Testis (tissue), 3 donors: ENCODE data around the gene LONP1. TPM values are rescaled to one million over a fixed set of nuclear protein-coding genes. Genes with fewer than 3 reads are reported as not detected.

Experiments used
- DNase-seq: peaks from one replicate; pipeline ENCODE4 v3.0.0-alpha.2; 2019
- H3K27ac ChIP-seq, 2 donors: fragments of 200-600 bp; sonication (generic); one replicate each; pipeline ENCODE4 v1.5.1; 2019
- H3K27me3 ChIP-seq: fragments of 200-600 bp; sonication (generic); one replicate; pipeline ENCODE4 v1.5.1; 2019
- H3K36me3 ChIP-seq: fragments of 200-600 bp; sonication (generic); one replicate; pipeline ENCODE4 v1.5.1; 2017; ENCODE audit warnings: low read depth; ENCODE audit errors: missing control alignments
- H3K4me1 ChIP-seq: fragments of 200-600 bp; sonication (generic); one replicate; pipeline ENCODE4 v1.5.1; 2019
- H3K4me3 ChIP-seq, 2 donors: fragments of 200-600 bp; sonication (generic); one replicate each; pipeline ENCODE4 v1.5.1; 2017 to 2019
- H3K9me3 ChIP-seq: fragments of 200-600 bp; sonication (generic); one replicate; pipeline ENCODE4 v1.5.1; 2017
- POLR2A ChIP-seq: fragments of 450-650 bp; IDR thresholded peaks from one replicate; pipeline ENCODE4 v1.6.1; 2017; ENCODE audit warnings: antibody characterized with exemption, mild to moderate bottlenecking, moderate library complexity
- WGBS, 2 donors: methylation state at CpG; one replicate each; pipeline ENCODE4 v1.1.5; 2018; 5-methylcytosine and 5-hydroxymethylcytosine counted together
- intact Hi-C: fragments of 100-400 bp; cut with DNase I; formaldehyde crosslinking; loops from one replicate; pipeline ENCODE4 v1.15.1; 2023; ENCODE audit warnings: low total_unique reads
- polyA plus RNA-seq: library from polyadenylated mRNA; stranded (reverse); fragments of 350-450 nt; fragmentation: Illumina TruSeq; extraction: RNeasy Lipid Tissue Mini Kit (QIAGEN cat#74804); gene quantifications from one replicate; pipeline ENCODE4 v1.2.3, GENCODE V29; 2014; ENCODE audit warnings: low read depth, low replicate concordance; ENCODE audit not compliant: insufficient read depth
- total RNA-seq, 2 donors: library from RNA; depleted of rRNA; stranded (reverse); fragments of >200 nt; gene quantifications; one replicate each; pipeline ENCODE4 v1.2.3, GENCODE V29; 2016
- TF ChIP-seq, protein P1 (sequence below), 3 experiments: fragments of 450-650 bp in 2 of 3; fragments of 200-600 bp in 1 of 3; sonication (generic) in 1 of 3; IDR thresholded peaks; one replicate each; pipeline ENCODE4 v1.5.1; 2016 to 2019; ENCODE audit warnings: antibody characterized with exemption in 3 of 3, mild to moderate bottlenecking in 2 of 3, moderate library complexity in 1 of 3

Gene LONP1
- total and polyA plus RNA-seq, 3 donors from 2014 or later = 48.1 to 133 (median 100) TPM

DNA sequence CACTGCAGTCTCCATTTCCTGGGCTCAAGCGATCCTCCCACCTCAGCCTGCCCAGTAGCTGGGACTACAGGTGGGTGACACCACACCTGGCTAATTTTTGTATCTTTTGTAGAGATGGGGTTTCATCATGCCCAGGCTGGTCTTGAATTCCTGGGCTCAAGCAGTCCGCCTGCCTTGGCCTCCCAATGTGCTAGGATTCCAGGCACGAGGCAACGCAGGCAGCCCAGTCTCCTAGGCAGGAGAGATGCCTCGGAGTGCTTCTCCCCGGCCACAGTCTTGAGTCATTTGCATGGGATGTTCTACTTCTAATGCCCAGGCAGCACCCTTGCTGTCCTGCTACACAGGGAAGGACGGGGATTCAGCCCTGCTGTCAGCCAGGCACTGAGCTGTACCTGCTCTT lies 48.3 kb downstream of the LONP1 start:
- Histone ChIP-seq H3K4me3 (no peak overlapping the region), H3K9me3 (no peaks in the 10 kb centered on the region), H3K4me1 (no peaks in the 10 kb centered on the region), H3K27me3 (no peaks in the 10 kb centered on the region), H3K27ac (no peak overlapping the region), H3K36me3 (no peaks in the 10 kb centered on the region)
- TF ChIP-seq POLR2A = no peak
- TF ChIP-seq, protein P1, sequence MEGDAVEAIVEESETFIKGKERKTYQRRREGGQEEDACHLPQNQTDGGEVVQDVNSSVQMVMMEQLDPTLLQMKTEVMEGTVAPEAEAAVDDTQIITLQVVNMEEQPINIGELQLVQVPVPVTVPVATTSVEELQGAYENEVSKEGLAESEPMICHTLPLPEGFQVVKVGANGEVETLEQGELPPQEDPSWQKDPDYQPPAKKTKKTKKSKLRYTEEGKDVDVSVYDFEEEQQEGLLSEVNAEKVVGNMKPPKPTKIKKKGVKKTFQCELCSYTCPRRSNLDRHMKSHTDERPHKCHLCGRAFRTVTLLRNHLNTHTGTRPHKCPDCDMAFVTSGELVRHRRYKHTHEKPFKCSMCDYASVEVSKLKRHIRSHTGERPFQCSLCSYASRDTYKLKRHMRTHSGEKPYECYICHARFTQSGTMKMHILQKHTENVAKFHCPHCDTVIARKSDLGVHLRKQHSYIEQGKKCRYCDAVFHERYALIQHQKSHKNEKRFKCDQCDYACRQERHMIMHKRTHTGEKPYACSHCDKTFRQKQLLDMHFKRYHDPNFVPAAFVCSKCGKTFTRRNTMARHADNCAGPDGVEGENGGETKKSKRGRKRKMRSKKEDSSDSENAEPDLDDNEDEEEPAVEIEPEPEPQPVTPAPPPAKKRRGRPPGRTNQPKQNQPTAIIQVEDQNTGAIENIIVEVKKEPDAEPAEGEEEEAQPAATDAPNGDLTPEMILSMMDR (IDR thresholded peaks at IDR 0.05) = no peak
- intact Hi-C loops = no loop called here
- DNase-seq = no peak
- 88 to 94% methylated on average over 7 of the region's 7 CpGs for WGBS, 2 donors

DNA sequence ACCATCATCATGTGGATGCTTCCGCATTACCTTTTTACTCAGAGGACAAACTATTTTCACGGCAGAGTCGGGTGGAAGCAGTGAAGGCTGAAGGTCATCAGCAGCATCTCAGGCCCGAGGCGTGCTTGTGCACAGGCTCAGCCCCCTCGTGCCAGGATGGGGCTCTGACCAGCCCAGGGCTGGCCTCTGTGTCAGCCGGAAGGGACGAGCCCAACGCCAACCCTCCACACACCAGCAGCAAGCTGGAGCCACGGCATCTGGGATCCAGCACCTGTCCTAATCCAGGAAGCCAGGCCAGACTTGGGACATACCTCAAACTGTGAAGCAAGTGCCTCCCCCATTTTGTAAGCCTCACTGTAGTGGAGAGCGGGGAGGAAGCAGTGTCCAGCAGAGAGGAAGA lies 50.7 kb downstream of the LONP1 start:
- DNase-seq = no peak
- Histone ChIP-seq H3K4me3 (no peak overlapping the region), H3K4me1 (no peaks in the 10 kb centered on the region), H3K27ac (no peak overlapping the region), H3K9me3 (no peaks in the 10 kb centered on the region), H3K36me3 (no peaks in the 10 kb centered on the region), H3K27me3 (no peaks in the 10 kb centered on the region)
- 74 to 80% methylated on average over 2 to 11 of the region's 11 CpGs for WGBS, 2 donors
- intact Hi-C loops = no loop called here
- no peak for TF ChIP-seq POLR2A
- TF ChIP-seq, protein P1 (IDR thresholded peaks at IDR 0.05) = no peak

DNA sequence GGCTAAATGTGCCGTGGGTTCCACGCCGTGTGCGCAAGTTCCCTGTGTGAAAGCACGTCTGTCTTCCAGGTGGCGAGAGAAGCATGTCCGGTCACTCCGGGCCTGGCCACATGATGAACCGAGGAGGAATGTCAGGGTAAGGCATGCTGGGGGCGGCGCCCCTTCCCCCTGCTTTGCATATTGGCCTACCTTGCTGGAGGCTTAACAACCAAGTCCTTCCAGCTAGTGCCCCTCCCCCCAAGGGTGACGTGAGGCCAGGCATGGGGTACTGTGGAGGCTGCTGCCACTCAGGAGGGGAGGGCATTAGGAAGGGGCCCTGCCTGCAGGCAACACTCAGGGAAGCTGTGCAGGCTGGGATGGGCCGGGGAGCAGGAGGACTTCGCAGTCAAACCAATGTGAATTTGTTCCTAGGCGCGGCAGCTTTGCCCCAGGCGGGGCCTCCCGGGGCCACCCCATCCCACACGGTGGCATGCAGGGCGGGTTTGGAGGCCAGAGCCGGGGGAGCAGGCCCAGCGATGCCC lies 52.1 kb downstream of the LONP1 start:
- TF ChIP-seq POLR2A = no peak
- TF ChIP-seq, protein P1 (IDR thresholded peaks at IDR 0.05) = no peak
- H3K9me3 ChIP-seq = no peaks in the 10 kb centered on the region
- no peak for DNase-seq
- 85 to 87% methylated on average over 13 to 22 of the region's 22 CpGs for WGBS, 2 donors
- intact Hi-C loops = no loop called here
- no peak overlapping the region for H3K27ac ChIP-seq
- no peaks in the 10 kb centered on the region for H3K4me1 ChIP-seq
- H3K27me3 ChIP-seq = no peaks in the 10 kb centered on the region
- H3K4me3 ChIP-seq = no peak overlapping the region
- H3K36me3 ChIP-seq = no peaks in the 10 kb centered on the region

DNA sequence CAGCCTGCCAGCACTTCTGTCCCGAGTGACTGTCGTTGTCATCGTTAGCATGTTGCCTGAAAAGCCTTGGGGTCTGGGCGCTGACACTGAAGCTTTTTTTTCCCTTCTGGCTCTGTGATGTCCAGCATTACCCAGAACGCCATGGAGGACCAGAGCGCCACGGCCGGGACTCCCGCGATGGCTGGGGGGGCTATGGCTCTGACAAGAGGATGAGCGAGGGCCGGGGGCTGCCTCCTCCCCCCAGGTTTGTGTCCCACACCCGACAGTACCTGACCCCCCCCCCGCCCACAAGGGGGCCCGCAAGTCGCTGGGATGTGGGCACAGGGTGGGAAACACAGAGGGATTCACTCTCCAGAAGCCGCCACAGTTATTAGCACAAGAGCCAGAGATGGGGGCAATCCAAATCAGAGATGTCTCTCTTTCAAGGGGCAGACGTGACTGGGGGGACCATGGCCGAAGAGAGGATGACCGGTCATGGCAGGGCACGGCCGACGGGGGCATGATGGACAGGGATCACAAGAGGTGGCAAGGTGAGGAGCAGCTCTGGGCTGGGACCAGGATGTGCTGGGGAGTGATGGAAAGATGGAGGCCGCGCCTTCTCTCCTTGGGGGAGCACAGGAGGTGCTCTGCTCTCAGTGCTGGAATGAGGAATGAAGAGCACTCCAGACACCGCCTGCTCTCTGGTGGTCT lies 52.9 kb downstream of the LONP1 start:
- Histone ChIP-seq H3K4me3 (no peak overlapping the region), H3K27ac (no peak overlapping the region), H3K9me3 (no peaks in the 10 kb centered on the region), H3K27me3 (no peaks in the 10 kb centered on the region), H3K36me3 (no peaks in the 10 kb centered on the region), H3K4me1 (no peaks in the 10 kb centered on the region)
- DNase-seq = no peak
- intact Hi-C loops = no loop called here
- no peak for TF ChIP-seq POLR2A
- TF ChIP-seq, protein P1 (IDR thresholded peaks at IDR 0.05) = no peak
- 88 to 92% methylated on average over 20 to 26 of the region's 26 CpGs for WGBS, 2 donors
